ENCODE data around the gene ALLC. TPM values are rescaled to one million over a fixed set of nuclear protein-coding genes. Genes with fewer than 3 reads are reported as not detected.

The ALLC gene
- total and polyA plus RNA-seq, 2 experiments from 2014 or later: not detected

DNA sequence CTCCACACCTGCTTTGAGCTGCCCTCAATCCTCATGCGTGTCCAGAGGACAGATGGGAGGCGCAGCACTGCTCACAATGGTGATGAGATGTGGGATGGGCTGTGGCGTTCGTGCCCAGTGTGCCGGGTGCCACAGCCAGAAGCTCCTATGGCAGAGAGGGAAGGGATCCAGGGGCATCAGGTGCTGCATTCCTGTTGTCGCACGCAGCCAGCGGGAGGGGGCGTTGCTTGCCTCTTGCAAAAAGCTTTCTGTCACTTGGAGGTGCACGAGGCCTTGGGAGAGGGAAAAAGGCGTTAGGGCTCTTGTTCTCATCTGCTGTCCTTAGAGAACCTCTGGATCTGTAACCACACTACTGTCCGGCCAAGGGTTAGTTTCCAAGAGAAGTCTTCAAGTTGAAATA lies 29.2 kb upstream of the ALLC start:
- Histone ChIP-seq H3K36me3 (replicated peaks; ENCODE audit: insufficient read depth, low read depth) (no peaks in the 10 kb centered on the region), H4K20me1 (ENCODE audit: insufficient read depth, poor library complexity, severe bottlenecking) (no peaks in the 10 kb centered on the region), H3K4me1 (ENCODE audit: insufficient read depth) (no peaks in the 10 kb centered on the region), H2AFZ (no peak overlapping the region), H3K27ac (no peak overlapping the region), H3K79me2 (no peaks in the 10 kb centered on the region), H3K4me2 (no peak overlapping the region), H3K9me3 (ENCODE audit: low read depth) (no peaks in the 10 kb centered on the region), H3K9me2 (replicated peaks; ENCODE audit: insufficient read depth) (no peaks in the 10 kb centered on the region), H3K4me3 (no peak overlapping the region), H3K27me3 (no peaks in the 10 kb centered on the region)
- DNase-seq (ENCODE audit: low spot score): no peak
- TF ChIP-seq EZH2 (IDR thresholded peaks at IDR 0.05; ENCODE audit: borderline replicate concordance): no peak
- no peak for TF ChIP-seq EZH2phosphoT487 (IDR thresholded peaks at IDR 0.05; ENCODE audit: low read depth, severe bottlenecking, unreplicated experiment)
- TF ChIP-seq, protein P1, sequence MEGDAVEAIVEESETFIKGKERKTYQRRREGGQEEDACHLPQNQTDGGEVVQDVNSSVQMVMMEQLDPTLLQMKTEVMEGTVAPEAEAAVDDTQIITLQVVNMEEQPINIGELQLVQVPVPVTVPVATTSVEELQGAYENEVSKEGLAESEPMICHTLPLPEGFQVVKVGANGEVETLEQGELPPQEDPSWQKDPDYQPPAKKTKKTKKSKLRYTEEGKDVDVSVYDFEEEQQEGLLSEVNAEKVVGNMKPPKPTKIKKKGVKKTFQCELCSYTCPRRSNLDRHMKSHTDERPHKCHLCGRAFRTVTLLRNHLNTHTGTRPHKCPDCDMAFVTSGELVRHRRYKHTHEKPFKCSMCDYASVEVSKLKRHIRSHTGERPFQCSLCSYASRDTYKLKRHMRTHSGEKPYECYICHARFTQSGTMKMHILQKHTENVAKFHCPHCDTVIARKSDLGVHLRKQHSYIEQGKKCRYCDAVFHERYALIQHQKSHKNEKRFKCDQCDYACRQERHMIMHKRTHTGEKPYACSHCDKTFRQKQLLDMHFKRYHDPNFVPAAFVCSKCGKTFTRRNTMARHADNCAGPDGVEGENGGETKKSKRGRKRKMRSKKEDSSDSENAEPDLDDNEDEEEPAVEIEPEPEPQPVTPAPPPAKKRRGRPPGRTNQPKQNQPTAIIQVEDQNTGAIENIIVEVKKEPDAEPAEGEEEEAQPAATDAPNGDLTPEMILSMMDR (IDR thresholded peaks at IDR 0.05; ENCODE audit: poor library complexity): peak; percentile 9
- WGBS (ENCODE audit: low lambda C conversion rate, missing lambda C conversion rate): 53% methylated on average over 12 of the region's 12 CpGs

DNA sequence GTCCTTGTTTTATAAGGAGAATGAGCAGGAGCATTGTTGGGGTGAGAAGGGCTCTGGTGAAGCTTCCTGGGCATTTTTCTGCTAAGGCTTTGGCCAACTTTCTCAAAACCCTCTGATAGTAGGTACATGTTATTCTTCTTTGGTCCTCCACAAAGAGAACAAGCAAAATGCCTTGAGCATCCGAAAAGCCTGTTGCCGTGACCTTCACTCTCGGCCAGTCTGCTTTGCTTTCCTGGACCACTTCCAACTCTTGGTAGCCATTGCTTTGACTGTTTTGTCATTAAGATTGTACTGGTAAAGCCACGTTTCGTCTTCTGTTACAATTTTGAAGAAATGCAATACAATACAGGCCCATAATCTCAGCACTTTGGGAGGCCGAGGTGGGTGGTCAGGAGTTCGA lies 27.4 kb upstream of the ALLC start:
- Histone ChIP-seq H3K27me3 (no peaks in the 10 kb centered on the region), H3K36me3 (replicated peaks; ENCODE audit: insufficient read depth, low read depth) (no peaks in the 10 kb centered on the region), H3K4me2 (no peak overlapping the region), H3K4me1 (ENCODE audit: insufficient read depth) (no peaks in the 10 kb centered on the region), H4K20me1 (ENCODE audit: insufficient read depth, poor library complexity, severe bottlenecking) (no peaks in the 10 kb centered on the region), H3K9me3 (ENCODE audit: low read depth) (no peaks in the 10 kb centered on the region), H3K79me2 (no peaks in the 10 kb centered on the region), H3K4me3 (no peak overlapping the region), H2AFZ (no peak overlapping the region), H3K27ac (no peak overlapping the region), H3K9me2 (replicated peaks; ENCODE audit: insufficient read depth) (no peaks in the 10 kb centered on the region)
- no peak for DNase-seq (ENCODE audit: low spot score)
- 93% methylated on average over 7 of the region's 7 CpGs for WGBS (ENCODE audit: low lambda C conversion rate, missing lambda C conversion rate)
- no peak for TF ChIP-seq EZH2 (IDR thresholded peaks at IDR 0.05; ENCODE audit: borderline replicate concordance)
- no peak for TF ChIP-seq EZH2phosphoT487 (IDR thresholded peaks at IDR 0.05; ENCODE audit: low read depth, severe bottlenecking, unreplicated experiment)
- TF ChIP-seq, protein P1 (IDR thresholded peaks at IDR 0.05; ENCODE audit: poor library complexity): no peak

DNA sequence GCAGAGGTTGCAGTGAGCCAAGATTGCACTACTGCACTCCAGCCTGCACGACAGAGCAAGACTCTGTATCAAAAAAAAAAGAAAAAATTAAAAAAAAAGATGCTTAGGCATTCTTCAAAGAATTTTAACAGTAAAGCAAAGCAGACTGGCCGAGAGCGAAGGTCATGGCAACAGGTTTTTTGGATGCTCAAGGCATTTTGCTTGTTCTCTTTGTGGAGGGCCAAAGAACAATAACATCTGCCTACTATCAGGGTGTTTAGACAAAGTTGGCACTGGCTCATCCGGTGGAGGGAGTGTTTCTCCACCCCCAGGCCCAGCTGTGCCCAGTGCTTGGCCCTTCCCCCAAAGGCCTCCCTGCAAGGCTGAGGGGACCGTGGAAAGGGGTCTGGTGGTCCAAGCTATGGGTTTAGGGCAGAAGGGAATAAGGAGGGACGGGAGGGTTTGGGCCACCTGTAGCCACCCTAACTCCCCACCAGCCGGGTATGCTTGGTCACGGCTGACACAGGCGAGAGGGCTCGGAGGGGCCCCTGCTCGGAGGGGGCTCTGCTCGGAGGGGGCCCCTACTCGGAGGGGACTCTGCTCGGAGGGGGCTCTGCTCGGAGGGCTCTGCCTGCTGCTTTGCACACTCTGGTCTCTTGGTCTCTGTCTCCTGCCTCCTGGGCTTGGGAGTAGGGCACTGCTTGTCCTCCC lies 26.7 kb upstream of the ALLC start:
- Histone ChIP-seq H3K79me2 (no peaks in the 10 kb centered on the region), H3K4me3 (no peak overlapping the region), H4K20me1 (ENCODE audit: insufficient read depth, poor library complexity, severe bottlenecking) (no peaks in the 10 kb centered on the region), H3K36me3 (replicated peaks; ENCODE audit: insufficient read depth, low read depth) (no peaks in the 10 kb centered on the region), H3K9me2 (replicated peaks; ENCODE audit: insufficient read depth) (no peaks in the 10 kb centered on the region), H3K27ac (no peak overlapping the region), H3K9me3 (ENCODE audit: low read depth) (no peaks in the 10 kb centered on the region), H3K4me2 (no peak overlapping the region), H3K4me1 (ENCODE audit: insufficient read depth) (no peaks in the 10 kb centered on the region), H2AFZ (no peak overlapping the region), H3K27me3 (no peaks in the 10 kb centered on the region)
- DNase-seq (ENCODE audit: low spot score): no peak
- 87% methylated on average over 13 of the region's 15 CpGs for WGBS (ENCODE audit: low lambda C conversion rate, missing lambda C conversion rate)
- TF ChIP-seq EZH2 (IDR thresholded peaks at IDR 0.05; ENCODE audit: borderline replicate concordance) (no peak), EZH2phosphoT487 (IDR thresholded peaks at IDR 0.05; ENCODE audit: low read depth, severe bottlenecking, unreplicated experiment) (no peak)
- TF ChIP-seq, protein P1 (IDR thresholded peaks at IDR 0.05; ENCODE audit: poor library complexity): no peak

Measured in hepatocyte (in vitro differentiated cells).